ENCODE measurements around the gene ZNF841. TPM values are rescaled to one million over a fixed set of nuclear protein-coding genes. Genes with fewer than 3 reads are reported as not detected.

Gene ZNF841
- total RNA-seq, 1 experiment from 2014 or later, result 37.6 TPM

GRCh38 chr19:52115526-52116053, 20.0 kb upstream of the ZNF841 start:
- CTCF ChIA-PET, result no interaction called here
- DNase-seq, result no peak
- no peaks in the 10 kb centered on the region for H3K27me3 Mint-ChIP-seq (ENCODE audit: unreplicated experiment)
- intact Hi-C loops (cut with micrococcal nuclease; ENCODE audit: unreplicated experiment), result no loop called here
- no peak for TF ChIP-seq CTCF (IDR thresholded peaks at IDR 0.05; ENCODE audit: unreplicated experiment)
- no peaks in the 10 kb centered on the region for H3K4me1 Mint-ChIP-seq (ENCODE audit: low read depth, unreplicated experiment)
- H3K36me3 Mint-ChIP-seq (ENCODE audit: insufficient read depth, unreplicated experiment), result no peaks in the 10 kb centered on the region
- H3K4me3 Mint-ChIP-seq (ENCODE audit: low read depth, unreplicated experiment), result no peak overlapping the region
- BruUV-seq (replicated peaks), result no TSS peak
- peaks cover 47% of the 10 kb centered on the region for H3K9me3 Mint-ChIP-seq (ENCODE audit: low read depth, unreplicated experiment)
- no peak overlapping the region for H3K27ac Mint-ChIP-seq (ENCODE audit: unreplicated experiment)

DNA sequence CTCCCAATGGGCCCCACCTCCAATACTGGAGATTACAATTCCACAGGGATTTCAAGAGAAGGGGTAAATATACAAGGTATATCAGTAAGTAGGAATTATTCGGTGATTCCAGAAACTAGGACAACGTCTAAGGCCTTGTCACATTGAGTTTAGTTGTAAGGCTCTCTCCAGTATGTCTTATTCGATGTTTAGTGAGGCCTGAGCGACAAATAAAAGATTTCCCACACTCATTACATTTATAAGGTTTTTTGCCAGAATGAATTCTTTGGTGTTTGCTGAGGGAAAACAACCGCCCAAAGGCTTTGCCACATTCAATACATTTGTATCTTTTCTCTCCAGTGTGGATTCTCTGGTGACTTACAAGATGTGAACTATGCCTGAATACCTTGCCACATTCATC, 19.1 kb upstream of the ZNF841 start:
- Mint-ChIP-seq H3K4me1 (ENCODE audit: low read depth, unreplicated experiment) (no peaks in the 10 kb centered on the region), H3K4me3 (ENCODE audit: low read depth, unreplicated experiment) (no peak overlapping the region), H3K27ac (ENCODE audit: unreplicated experiment) (no peak overlapping the region), H3K36me3 (ENCODE audit: insufficient read depth, unreplicated experiment) (no peaks in the 10 kb centered on the region), H3K27me3 (ENCODE audit: unreplicated experiment) (no peaks in the 10 kb centered on the region), H3K9me3 (ENCODE audit: low read depth, unreplicated experiment) (peaks cover 41% of the 10 kb centered on the region)
- no peak for TF ChIP-seq CTCF (IDR thresholded peaks at IDR 0.05; ENCODE audit: unreplicated experiment)
- DNase-seq, result no peak
- intact Hi-C loops (cut with micrococcal nuclease; ENCODE audit: unreplicated experiment), result no loop called here
- BruUV-seq (replicated peaks), result no TSS peak
- CTCF ChIA-PET, result no interaction called here

- Mint-ChIP-seq H3K4me1 (ENCODE audit: low read depth, unreplicated experiment) (no peaks in the 10 kb centered on the region), H3K4me3 (ENCODE audit: low read depth, unreplicated experiment) (no peak overlapping the region), H3K36me3 (ENCODE audit: insufficient read depth, unreplicated experiment) (no peaks in the 10 kb centered on the region), H3K27ac (ENCODE audit: unreplicated experiment) (no peak overlapping the region), H3K9me3 (ENCODE audit: low read depth, unreplicated experiment) (peaks cover 34% of the 10 kb centered on the region), H3K27me3 (ENCODE audit: unreplicated experiment) (no peaks in the 10 kb centered on the region)
- DNase-seq, result no peak
- intact Hi-C loops (cut with micrococcal nuclease; ENCODE audit: unreplicated experiment), result no loop called here
- no TSS peak for BruUV-seq (replicated peaks)
- no peak for TF ChIP-seq CTCF (IDR thresholded peaks at IDR 0.05; ENCODE audit: unreplicated experiment)
- CTCF ChIA-PET, result no interaction called here
These were observed 17.1 kb upstream of the ZNF841 start for GRCh38 chr19:52112624-52113023.

DNA sequence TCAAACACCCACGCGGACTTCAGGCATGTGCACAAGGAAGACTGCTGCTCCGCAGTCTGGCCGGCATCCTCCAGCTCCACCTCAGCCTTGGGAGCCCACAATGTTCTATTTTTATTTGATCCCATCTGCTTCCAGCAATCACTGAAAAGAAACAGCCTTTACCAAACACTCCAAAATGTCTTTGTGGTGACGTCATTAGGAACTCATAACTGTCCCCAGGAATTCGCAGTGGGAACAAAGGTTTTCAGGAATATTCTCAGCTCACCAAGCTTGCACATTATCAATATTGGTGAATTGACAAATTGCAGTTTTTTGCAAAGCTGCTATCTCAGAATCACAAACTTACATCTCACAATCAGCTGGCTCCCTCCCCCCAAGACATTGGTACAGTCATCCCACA, 15.2 kb upstream of the ZNF841 start:
- intact Hi-C loops (cut with micrococcal nuclease; ENCODE audit: unreplicated experiment), result no loop called here
- Mint-ChIP-seq H3K4me3 (ENCODE audit: low read depth, unreplicated experiment) (no peak overlapping the region), H3K9me3 (ENCODE audit: low read depth, unreplicated experiment) (peaks cover 28% of the 10 kb centered on the region), H3K36me3 (ENCODE audit: insufficient read depth, unreplicated experiment) (no peaks in the 10 kb centered on the region), H3K27me3 (ENCODE audit: unreplicated experiment) (no peaks in the 10 kb centered on the region), H3K4me1 (ENCODE audit: low read depth, unreplicated experiment) (no peaks in the 10 kb centered on the region), H3K27ac (ENCODE audit: unreplicated experiment) (no peak overlapping the region)
- no peak for TF ChIP-seq CTCF (IDR thresholded peaks at IDR 0.05; ENCODE audit: unreplicated experiment)
- no peak for DNase-seq
- CTCF ChIA-PET, result no interaction called here
- no TSS peak for BruUV-seq (replicated peaks)

All from Calu3 (cell line).